Activated T-cell treated with anti-CD3 and anti-CD28 coated beads, Interleukin-2, amount 50 U/mL, for 1 hour (primary cell): ENCODE measurements around the gene RAB11FIP3.

Experiments used
- DNase-seq: peaks from one replicate; pipeline ENCODE4 v3.0.0-alpha.2; 2020

RAB11FIP3 gene

GRCh38 chr16:519841-520687, 94.6 kb downstream of the RAB11FIP3 start:
- DNase-seq = no peak

- DNase-seq = no peak
Observed at GRCh38 chr16:520847-521246, 95.4 kb downstream of the RAB11FIP3 start.

GRCh38 chr16:521381-522210, 96.1 kb downstream of the RAB11FIP3 start:
- DNase-seq = no peak

GRCh38 chr16:522320-523096, 97.1 kb downstream of the RAB11FIP3 start:
- no peak for DNase-seq

GRCh38 chr16:523097-523741, 97.8 kb downstream of the RAB11FIP3 start:
- DNase-seq = no peak

GRCh38 chr16:524274-525040, 99.0 kb downstream of the RAB11FIP3 start:
- no peak for DNase-seq

GRCh38 chr16:525123-525519, 99.7 kb downstream of the RAB11FIP3 start:
- DNase-seq = no peak

- peak; percentile 55 for DNase-seq
Observed at GRCh38 chr16:525520-526180, 100.2 kb downstream of the RAB11FIP3 start.

GRCh38 chr16:526181-527014, 100.9 kb downstream of the RAB11FIP3 start:
- DNase-seq = no peak

GRCh38 chr16:527015-527903, 101.8 kb downstream of the RAB11FIP3 start, which contains the start of gene CAPN15:
Gene CAPN15 (plus strand): TSS chr16:527712. CDS start chr16:546839, 19,127 bp downstream.
- peak; percentile 89 for DNase-seq

- DNase-seq = peak; percentile 54
Observed at GRCh38 chr16:528111-529011, 102.9 kb downstream of the RAB11FIP3 start.

GRCh38 chr16:529012-529575, 103.6 kb downstream of the RAB11FIP3 start:
- peak; percentile 33 for DNase-seq

- DNase-seq = no peak
Observed at GRCh38 chr16:530111-530817, 104.8 kb downstream of the RAB11FIP3 start.

GRCh38 chr16:531494-532125, 106.2 kb downstream of the RAB11FIP3 start:
- DNase-seq = no peak

GRCh38 chr16:533391-534123, 108.1 kb downstream of the RAB11FIP3 start:
- DNase-seq = no peak

- DNase-seq = no peak
Observed at GRCh38 chr16:534135-534534, 108.7 kb downstream of the RAB11FIP3 start.
